ENCODE measurements around the gene RALGAPA2. TPM values are rescaled to one million over a fixed set of nuclear protein-coding genes. Genes with fewer than 3 reads are reported as not detected.

RALGAPA2 gene
- total and polyA plus RNA-seq, 2 donors from 2014 or later = 5.9 to 66.7 TPM

DNA sequence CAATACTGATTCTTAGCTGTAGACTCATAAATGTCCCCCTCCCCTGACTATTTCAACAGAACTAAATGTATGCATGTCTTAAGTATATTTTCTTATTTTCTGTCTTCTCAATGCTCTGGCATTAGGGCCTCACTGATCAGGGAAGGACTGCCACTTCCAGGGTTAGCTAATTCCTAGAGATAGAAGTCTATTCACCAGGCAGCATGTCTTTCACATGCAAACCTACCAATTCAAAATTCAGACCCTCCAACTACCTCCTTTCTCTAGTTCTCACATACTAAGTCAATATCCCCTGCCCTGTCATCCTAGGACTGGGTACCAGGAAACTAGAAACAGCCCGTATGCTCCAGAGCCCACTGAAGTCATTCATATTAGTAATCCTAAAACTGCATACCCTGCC, 132.3 kb downstream of the RALGAPA2 start:
- no peak overlapping the region for H3K9ac ChIP-seq (ENCODE audit: low read length in 3 of 3)
- no peak overlapping the region for H3K4me3 ChIP-seq (ENCODE audit: low read length in 3 of 3)
- FAIRE-seq = no peak
- no peak for DNase-seq
- TF ChIP-seq, protein P1, sequence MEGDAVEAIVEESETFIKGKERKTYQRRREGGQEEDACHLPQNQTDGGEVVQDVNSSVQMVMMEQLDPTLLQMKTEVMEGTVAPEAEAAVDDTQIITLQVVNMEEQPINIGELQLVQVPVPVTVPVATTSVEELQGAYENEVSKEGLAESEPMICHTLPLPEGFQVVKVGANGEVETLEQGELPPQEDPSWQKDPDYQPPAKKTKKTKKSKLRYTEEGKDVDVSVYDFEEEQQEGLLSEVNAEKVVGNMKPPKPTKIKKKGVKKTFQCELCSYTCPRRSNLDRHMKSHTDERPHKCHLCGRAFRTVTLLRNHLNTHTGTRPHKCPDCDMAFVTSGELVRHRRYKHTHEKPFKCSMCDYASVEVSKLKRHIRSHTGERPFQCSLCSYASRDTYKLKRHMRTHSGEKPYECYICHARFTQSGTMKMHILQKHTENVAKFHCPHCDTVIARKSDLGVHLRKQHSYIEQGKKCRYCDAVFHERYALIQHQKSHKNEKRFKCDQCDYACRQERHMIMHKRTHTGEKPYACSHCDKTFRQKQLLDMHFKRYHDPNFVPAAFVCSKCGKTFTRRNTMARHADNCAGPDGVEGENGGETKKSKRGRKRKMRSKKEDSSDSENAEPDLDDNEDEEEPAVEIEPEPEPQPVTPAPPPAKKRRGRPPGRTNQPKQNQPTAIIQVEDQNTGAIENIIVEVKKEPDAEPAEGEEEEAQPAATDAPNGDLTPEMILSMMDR (IDR thresholded peaks at IDR 0.05; ENCODE audit: borderline replicate concordance, extremely low read depth, insufficient read depth) = no peak
- peaks cover 0 to 29% (median 14%) of the 10 kb centered on the region in 3 donors for H3K36me3 ChIP-seq (ENCODE audit: control insufficient read depth in 2 of 3, insufficient read depth in 3 of 3, low read length in 3 of 3)
- no peaks in the 10 kb centered on the region for H3K27me3 ChIP-seq (ENCODE audit: control insufficient read depth, insufficient read depth, low read length)
- intact Hi-C loops (cut with DNase I) = no loop called here
- no peaks in the 10 kb centered on the region for H3K4me1 ChIP-seq (ENCODE audit: control insufficient read depth in 2 of 3, insufficient read depth in 2 of 3, low read depth in 1 of 3, low read length in 3 of 3)
- H3K27ac ChIP-seq (ENCODE audit: low read depth in 2 of 2, low read length in 2 of 2) = no peak overlapping the region
- H3K9me3 ChIP-seq (ENCODE audit: control insufficient read depth in 2 of 3, insufficient read depth in 1 of 3, low read length in 3 of 3) = no peaks in the 10 kb centered on the region

DNA sequence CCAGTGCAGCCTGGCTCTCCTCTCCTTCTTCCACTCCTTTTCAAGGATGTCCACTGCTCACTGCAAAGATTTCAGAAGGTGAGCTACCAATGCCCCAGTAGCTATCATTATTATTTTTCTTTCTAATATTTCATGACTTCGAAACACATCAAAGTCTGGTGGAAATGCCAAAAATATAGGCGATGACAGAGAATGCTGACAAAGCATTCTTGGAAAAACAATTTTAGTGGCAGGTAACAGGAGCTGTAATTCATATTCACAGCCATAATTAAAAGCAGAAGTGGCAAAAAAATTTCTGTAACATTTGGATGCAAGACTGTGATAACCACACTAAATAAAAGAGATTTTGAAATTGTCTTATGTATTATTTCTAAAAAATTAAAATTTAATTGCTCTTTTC, 133.6 kb downstream of the RALGAPA2 start:
- no peak overlapping the region for H3K27ac ChIP-seq (ENCODE audit: low read depth in 2 of 2, low read length in 2 of 2)
- DNase-seq = no peak
- TF ChIP-seq, protein P1 (IDR thresholded peaks at IDR 0.05; ENCODE audit: borderline replicate concordance, extremely low read depth, insufficient read depth) = no peak
- H3K4me3 ChIP-seq (ENCODE audit: low read length in 3 of 3) = no peak overlapping the region
- H3K9ac ChIP-seq (ENCODE audit: low read length in 3 of 3) = no peak overlapping the region
- no peaks in the 10 kb centered on the region for H3K9me3 ChIP-seq (ENCODE audit: control insufficient read depth in 2 of 3, insufficient read depth in 1 of 3, low read length in 3 of 3)
- no peaks in the 10 kb centered on the region for H3K27me3 ChIP-seq (ENCODE audit: control insufficient read depth, insufficient read depth, low read length)
- intact Hi-C loops (cut with DNase I) = no loop called here
- H3K36me3 ChIP-seq (ENCODE audit: control insufficient read depth in 2 of 3, insufficient read depth in 3 of 3, low read length in 3 of 3) = peaks cover 0 to 28% (median 10%) of the 10 kb centered on the region in 3 donors
- H3K4me1 ChIP-seq (ENCODE audit: control insufficient read depth in 2 of 3, insufficient read depth in 2 of 3, low read depth in 1 of 3, low read length in 3 of 3) = no peaks in the 10 kb centered on the region
- FAIRE-seq = no peak

DNA sequence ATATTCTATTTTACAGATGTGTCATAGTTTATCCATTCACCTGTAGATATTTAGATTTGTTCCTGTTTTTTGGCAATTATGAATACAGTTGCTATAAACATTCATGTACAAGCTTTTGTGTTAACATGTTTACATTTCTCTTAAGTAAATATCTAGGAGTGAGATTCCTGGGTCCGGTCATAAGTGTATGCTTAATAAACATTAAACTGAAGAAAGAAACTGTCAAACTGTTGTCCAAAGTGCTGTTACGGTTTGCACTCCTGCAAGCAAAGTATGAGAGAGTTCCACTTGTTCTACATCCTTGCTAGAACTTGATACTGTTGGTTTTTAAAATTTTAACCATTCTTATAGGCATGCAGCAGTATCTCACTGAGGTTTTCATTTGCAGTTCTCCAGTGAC, 138.6 kb downstream of the RALGAPA2 start:
- H3K27me3 ChIP-seq (ENCODE audit: control insufficient read depth, insufficient read depth, low read length) = no peaks in the 10 kb centered on the region
- H3K4me1 ChIP-seq (ENCODE audit: control insufficient read depth in 2 of 3, insufficient read depth in 2 of 3, low read depth in 1 of 3, low read length in 3 of 3) = no peaks in the 10 kb centered on the region
- no peak for DNase-seq
- H3K27ac ChIP-seq (ENCODE audit: low read depth in 2 of 2, low read length in 2 of 2) = no peak overlapping the region
- no peak overlapping the region for H3K4me3 ChIP-seq (ENCODE audit: low read length in 3 of 3)
- H3K9ac ChIP-seq (ENCODE audit: low read length in 3 of 3) = no peak overlapping the region
- FAIRE-seq = no peak
- intact Hi-C loops (cut with DNase I) = no loop called here
- TF ChIP-seq, protein P1 (IDR thresholded peaks at IDR 0.05; ENCODE audit: borderline replicate concordance, extremely low read depth, insufficient read depth) = no peak
- H3K9me3 ChIP-seq (ENCODE audit: control insufficient read depth in 2 of 3, insufficient read depth in 1 of 3, low read length in 3 of 3) = no peaks in the 10 kb centered on the region
- peaks cover 0 to 13% (median 7%) of the 10 kb centered on the region in 3 donors for H3K36me3 ChIP-seq (ENCODE audit: control insufficient read depth in 2 of 3, insufficient read depth in 3 of 3, low read length in 3 of 3)

All from kidney (tissue), 14 donors.